ENCODE measurements around the gene CSGALNACT2. TPM values are rescaled to one million over a fixed set of nuclear protein-coding genes. Genes with fewer than 3 reads are reported as not detected.

CSGALNACT2 gene
- total and polyA plus RNA-seq, 2 experiments from 2014 or later, result 17.4 to 27.8 TPM

GRCh38 chr10:43230909-43231522 lies 92.8 kb downstream of the CSGALNACT2 start:
- Histone ChIP-seq H3K9me3 (ENCODE audit: low read depth) (no peaks in the 10 kb centered on the region), H3K4me2 (ENCODE audit: unreplicated experiment) (no peak overlapping the region), H3F3A (ENCODE audit: insufficient read depth) (no peaks in the 10 kb centered on the region), H3K9ac (no peak overlapping the region), H3K4me1 (ENCODE audit: insufficient read depth) (no peaks in the 10 kb centered on the region), H4K20me1 (ENCODE audit: insufficient read depth) (no peaks in the 10 kb centered on the region), H3K27me3 (replicated peaks; ENCODE audit: insufficient read depth) (peaks cover 41% of the 10 kb centered on the region), H3K4me3 (no peak overlapping the region), H3K9me2 (ENCODE audit: insufficient read depth) (no peaks in the 10 kb centered on the region), H3K36me3 (ENCODE audit: low read depth) (no peaks in the 10 kb centered on the region), H3K79me2 (ENCODE audit: insufficient read depth) (no peaks in the 10 kb centered on the region), H2AFZ (no peak overlapping the region), H3K27ac (no peak overlapping the region)
- WGBS, 2 experiments (ENCODE audit: low coverage in 1 of 2, low lambda C conversion rate in 2 of 2, missing lambda C conversion rate in 2 of 2), result 84 to 89% methylated on average over 8 of the region's 8 CpGs
- in situ Hi-C loops (cut with MboI), result no loop called here
- no peak for DNase-seq
- TF ChIP-seq EZH2phosphoT487 (IDR thresholded peaks at IDR 0.05; ENCODE audit: insufficient read depth, low read depth), result no peak

- Histone ChIP-seq H3K9ac (no peak overlapping the region), H3K4me2 (ENCODE audit: unreplicated experiment) (no peak overlapping the region), H3F3A (ENCODE audit: insufficient read depth) (no peaks in the 10 kb centered on the region), H3K4me3 (no peak overlapping the region), H2AFZ (no peak overlapping the region), H3K4me1 (ENCODE audit: insufficient read depth) (no peaks in the 10 kb centered on the region), H3K9me3 (ENCODE audit: low read depth) (no peaks in the 10 kb centered on the region), H3K9me2 (ENCODE audit: insufficient read depth) (no peaks in the 10 kb centered on the region), H3K27me3 (replicated peaks; ENCODE audit: insufficient read depth) (peaks cover 37% of the 10 kb centered on the region), H4K20me1 (ENCODE audit: insufficient read depth) (no peaks in the 10 kb centered on the region), H3K27ac (no peak overlapping the region), H3K79me2 (ENCODE audit: insufficient read depth) (no peaks in the 10 kb centered on the region), H3K36me3 (ENCODE audit: low read depth) (no peaks in the 10 kb centered on the region)
- TF ChIP-seq EZH2phosphoT487 (IDR thresholded peaks at IDR 0.05; ENCODE audit: insufficient read depth, low read depth), result no peak
- no peak for TF ChIP-seq EZH2 (IDR thresholded peaks at IDR 0.05; ENCODE audit: insufficient read depth, poor library complexity, severe bottlenecking)
- no peak for DNase-seq
- 76 to 78% methylated on average over 6 of the region's 6 CpGs for WGBS, 2 experiments (ENCODE audit: low coverage in 1 of 2, low lambda C conversion rate in 2 of 2, missing lambda C conversion rate in 2 of 2)
- in situ Hi-C loops (cut with MboI), result no loop called here
Observed at GRCh38 chr10:43231523-43232078, 93.4 kb downstream of the CSGALNACT2 start.

DNA sequence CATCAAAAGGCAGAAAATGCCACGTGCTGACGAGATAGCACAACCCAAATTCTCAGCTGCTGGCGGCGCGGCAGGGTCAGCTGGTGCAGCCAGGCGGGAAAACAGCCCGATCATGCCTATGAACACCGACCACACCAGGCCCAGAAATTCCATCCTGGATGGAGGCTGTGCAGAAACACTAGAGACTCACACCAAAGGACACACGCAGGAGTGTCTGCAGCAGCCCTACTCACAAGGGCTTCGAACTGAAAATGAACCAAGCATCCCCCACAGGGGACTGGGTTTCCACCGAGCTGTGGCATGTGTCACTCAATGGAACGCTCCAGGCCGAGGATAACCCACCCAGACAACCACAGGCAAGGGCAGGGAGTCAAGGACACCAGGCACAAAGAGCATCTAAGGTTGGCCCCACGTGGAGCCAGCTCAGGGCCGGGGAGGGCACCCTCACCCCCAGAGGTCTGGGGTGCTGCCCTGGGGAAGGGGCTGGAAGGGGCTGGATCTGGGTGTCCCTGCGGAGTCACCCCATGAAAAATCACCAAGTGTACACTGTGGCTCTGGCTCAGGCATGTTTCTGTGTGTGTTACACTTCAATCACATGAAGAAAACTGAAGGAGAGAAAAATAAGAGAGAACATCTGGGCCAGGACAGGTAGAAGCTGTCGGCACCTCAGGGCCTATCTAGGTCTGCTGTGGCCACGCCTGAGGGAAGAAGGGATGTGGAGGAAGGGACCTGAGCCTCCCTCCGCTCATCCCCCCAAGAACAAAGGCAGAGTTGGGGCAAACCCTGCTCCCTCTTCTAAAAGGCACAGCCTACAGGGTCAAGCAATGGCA lies 95.6 kb downstream of the CSGALNACT2 start:
- in situ Hi-C loops (cut with MboI), result no loop called here
- no peak for DNase-seq
- H3K36me3 ChIP-seq (ENCODE audit: low read depth), result no peaks in the 10 kb centered on the region

GRCh38 chr10:43234471-43235041 lies 96.3 kb downstream of the CSGALNACT2 start:
- WGBS, 2 experiments (ENCODE audit: low coverage in 1 of 2, low lambda C conversion rate in 2 of 2, missing lambda C conversion rate in 2 of 2), result 62 to 69% methylated on average over 9 of the region's 9 CpGs
- in situ Hi-C loops (cut with MboI), result no loop called here

More for the DNA sequence above, 95.6 kb downstream of the CSGALNACT2 start:
- no peak overlapping the region for H3K27ac ChIP-seq
- H3K9me3 ChIP-seq (ENCODE audit: low read depth), result no peaks in the 10 kb centered on the region
- H3K4me1 ChIP-seq (ENCODE audit: insufficient read depth), result no peaks in the 10 kb centered on the region
- H3K27me3 ChIP-seq (replicated peaks; ENCODE audit: insufficient read depth), result peaks cover 25% of the 10 kb centered on the region
- TF ChIP-seq EZH2phosphoT487 (IDR thresholded peaks at IDR 0.05; ENCODE audit: insufficient read depth, low read depth) (no peak), EZH2 (IDR thresholded peaks at IDR 0.05; ENCODE audit: insufficient read depth, poor library complexity, severe bottlenecking) (no peak)
- H3K4me3 ChIP-seq, result no peak overlapping the region
- H3F3A ChIP-seq (ENCODE audit: insufficient read depth), result no peaks in the 10 kb centered on the region
- H3K4me2 ChIP-seq (ENCODE audit: unreplicated experiment), result no peak overlapping the region
- no peaks in the 10 kb centered on the region for H4K20me1 ChIP-seq (ENCODE audit: insufficient read depth)
- H3K9ac ChIP-seq, result no peak overlapping the region
- no peaks in the 10 kb centered on the region for H3K9me2 ChIP-seq (ENCODE audit: insufficient read depth)
- no peak overlapping the region for H2AFZ ChIP-seq
- WGBS, 2 experiments (ENCODE audit: low coverage in 1 of 2, low lambda C conversion rate in 2 of 2, missing lambda C conversion rate in 2 of 2), result 51 to 55% methylated on average over 19 of the region's 19 CpGs
- H3K79me2 ChIP-seq (ENCODE audit: insufficient read depth), result no peaks in the 10 kb centered on the region

More at GRCh38 chr10:43234471-43235041, 96.3 kb downstream of the CSGALNACT2 start:
- H3K27ac ChIP-seq, result no peak overlapping the region
- H3K4me2 ChIP-seq (ENCODE audit: unreplicated experiment), result no peak overlapping the region
- no peaks in the 10 kb centered on the region for H4K20me1 ChIP-seq (ENCODE audit: insufficient read depth)
- no peaks in the 10 kb centered on the region for H3K79me2 ChIP-seq (ENCODE audit: insufficient read depth)
- H3K9me2 ChIP-seq (ENCODE audit: insufficient read depth), result no peaks in the 10 kb centered on the region
- no peaks in the 10 kb centered on the region for H3K4me1 ChIP-seq (ENCODE audit: insufficient read depth)
- TF ChIP-seq EZH2phosphoT487 (IDR thresholded peaks at IDR 0.05; ENCODE audit: insufficient read depth, low read depth) (no peak), EZH2 (IDR thresholded peaks at IDR 0.05; ENCODE audit: insufficient read depth, poor library complexity, severe bottlenecking) (no peak)
- H3K9ac ChIP-seq, result no peak overlapping the region
- no peaks in the 10 kb centered on the region for H3K36me3 ChIP-seq (ENCODE audit: low read depth)
- DNase-seq, result no peak
- no peaks in the 10 kb centered on the region for H3K9me3 ChIP-seq (ENCODE audit: low read depth)
- H2AFZ ChIP-seq, result no peak overlapping the region
- no peak overlapping the region for H3K4me3 ChIP-seq
- peaks cover 24% of the 10 kb centered on the region for H3K27me3 ChIP-seq (replicated peaks; ENCODE audit: insufficient read depth)
- H3F3A ChIP-seq (ENCODE audit: insufficient read depth), result no peaks in the 10 kb centered on the region

Other genes starting within 250 kb of the CSGALNACT2 start
- not detected in 2 replicates for gene RET, start 61.4 kb upstream of the CSGALNACT2 start, total RNA-seq (2014; rRNA removed; shearing (Covaris generic))
- gene RET, start 61.4 kb upstream of the CSGALNACT2 start, polyA plus RNA-seq (2016; fragmentation: Nextera tagmentation; extraction: Ambion mirVana), result not detected in 2 replicates
- gene RASGEF1A, start 128.6 kb downstream of the CSGALNACT2 start, total RNA-seq (2014; rRNA removed; shearing (Covaris generic)), result 0.11 TPM in 1 of 2 replicates, not detected in the other
- 0.28 TPM in 1 of 2 replicates, not detected in the other for gene RASGEF1A, start 128.6 kb downstream of the CSGALNACT2 start, polyA plus RNA-seq (2016; fragmentation: Nextera tagmentation; extraction: Ambion mirVana)
- not detected in 2 replicates for gene FXYD4, start 233.2 kb downstream of the CSGALNACT2 start, total RNA-seq (2014; rRNA removed; shearing (Covaris generic))
- not detected in 2 replicates for gene FXYD4, start 233.2 kb downstream of the CSGALNACT2 start, polyA plus RNA-seq (2016; fragmentation: Nextera tagmentation; extraction: Ambion mirVana)

Measured in GM23248 (cell line).